ENCODE data around the gene KLHL17. TPM values are rescaled to one million over a fixed set of nuclear protein-coding genes. Genes with fewer than 3 reads are reported as not detected.

The KLHL17 gene
- 10 to 100 TPM; 10.9 to 24.5 TPM for total RNA-seq

DNA sequence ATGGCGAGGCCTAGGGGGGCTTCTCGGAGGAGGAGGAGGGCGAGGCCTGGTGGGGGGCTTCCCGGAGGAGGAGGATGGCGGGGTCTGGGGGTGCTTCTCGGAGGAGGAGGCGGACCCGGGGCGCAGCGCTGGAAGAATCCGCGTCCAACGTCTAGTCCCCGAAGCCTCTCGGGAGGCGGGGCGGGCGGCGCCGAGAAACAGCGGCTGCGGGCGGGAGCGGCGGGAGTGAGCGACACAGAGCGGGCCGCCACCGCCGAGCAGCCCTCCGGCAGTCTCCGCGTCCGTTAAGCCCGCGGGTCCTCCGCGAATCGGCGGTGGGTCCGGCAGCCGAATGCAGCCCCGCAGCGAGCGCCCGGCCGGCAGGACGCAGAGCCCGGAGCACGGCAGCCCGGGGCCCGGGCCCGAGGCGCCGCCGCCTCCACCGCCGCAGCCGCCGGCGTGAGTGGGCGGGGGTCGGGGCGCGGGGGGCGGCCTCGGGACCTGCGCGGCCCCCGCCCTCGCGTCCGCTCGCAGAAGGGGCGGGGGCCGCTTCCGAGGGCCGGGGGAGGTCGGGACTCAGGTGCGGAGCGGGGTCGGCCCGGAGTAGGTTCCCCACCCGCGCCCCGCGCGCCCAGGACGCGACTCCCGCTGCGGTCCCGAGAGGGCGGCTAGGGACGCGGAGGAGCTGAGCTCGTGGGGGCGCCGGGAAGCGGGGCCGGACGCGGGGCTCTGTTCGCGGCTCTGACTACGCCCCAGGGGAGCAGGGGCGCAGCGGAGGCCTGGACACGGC is at the start of gene KLHL17:
Gene KLHL17, plus strand, starts transcription at position 222 of the 769 bp plus-strand sequence. Its CDS starts 110 bp downstream, at position 332.
- peak within 1 kb of the TSS; percentile 84 to 90 for H3K4me3 ChIP-seq
- intact Hi-C loops (cut with DNase I), result no loop called here

DNA sequence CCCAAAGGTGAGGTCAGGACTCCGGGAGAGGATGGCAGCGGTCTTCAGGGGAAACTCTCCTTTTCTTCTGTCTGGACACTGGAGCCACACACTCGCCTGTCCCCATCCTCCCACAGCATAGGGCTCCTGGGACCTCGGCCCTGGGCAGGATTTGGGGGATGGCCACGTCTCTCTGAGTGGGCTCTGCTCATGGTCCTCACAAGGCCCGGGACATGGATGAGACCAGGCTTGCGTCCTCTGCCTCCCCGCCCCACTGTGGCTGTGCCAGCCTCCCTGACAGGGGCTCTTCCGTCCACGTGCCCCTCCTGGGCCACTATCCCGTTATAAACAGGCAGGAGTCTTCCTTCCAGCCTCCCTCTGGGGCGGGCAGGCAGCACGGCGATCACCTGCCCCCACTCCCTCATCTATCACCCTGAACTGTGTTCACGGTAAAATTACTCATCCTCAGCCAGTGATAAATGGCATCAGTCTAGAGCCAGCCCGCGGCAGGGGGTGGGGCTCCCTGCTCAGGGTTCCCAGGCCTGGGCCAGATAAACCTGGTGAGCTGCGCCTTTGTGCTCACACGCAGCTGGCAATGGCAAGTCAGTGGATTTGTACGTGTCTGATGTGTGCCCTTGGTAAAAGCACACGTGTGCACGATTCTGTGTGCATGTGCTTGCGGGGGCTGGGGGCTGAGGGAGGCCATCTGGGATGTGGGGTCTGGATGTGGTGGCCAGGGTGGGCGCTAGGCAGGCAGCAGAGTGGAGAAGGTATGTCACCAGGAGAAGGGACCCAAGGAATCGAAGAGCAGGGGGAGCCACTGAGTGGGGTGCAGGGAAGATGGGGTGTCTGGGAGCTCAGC is 49.3 kb upstream of the KLHL17 start:
- H3K4me1 ChIP-seq (replicated peaks), result no peaks in the 10 kb centered on the region
- H3K27ac ChIP-seq, result no peak overlapping the region
- DNase-seq (ENCODE audit: low spot score), result no peak
- peaks cover 12% of the 10 kb centered on the region for H3K27me3 ChIP-seq (replicated peaks; ENCODE audit: insufficient read depth)
- WGBS, result 57% methylated on average over 25 of the region's 25 CpGs
- intact Hi-C loops (cut with DNase I), result no loop called here
- no peak for TF ChIP-seq POLR2A (IDR thresholded peaks at IDR 0.05)
- no peak overlapping the region for H3K4me3 ChIP-seq
- no peaks in the 10 kb centered on the region for H3K9me3 ChIP-seq
- no peaks in the 10 kb centered on the region for H3K36me3 ChIP-seq

More for the DNA sequence above, at the start of gene KLHL17:
- TF ChIP-seq POLR2A (IDR thresholded peaks at IDR 0.05) (no peak), POLR2AphosphoS5 (IDR thresholded peaks at IDR 0.05) (no peak), CTCF (IDR thresholded peaks at IDR 0.05) (no peak)
- WGBS, result 1% methylated on average over 82 of the region's 109 CpGs
- H3K27ac ChIP-seq, result no peak within 1 kb of the TSS
- H3K36me3 ChIP-seq, result peaks cover 5 to 8% of the 10 kb centered on the region in 2 donors
- H3K4me1 ChIP-seq (replicated peaks), result peaks cover 6% of the 10 kb centered on the region
- DNase-seq (ENCODE audit: low spot score), result peak; percentile 46
- H3K9me3 ChIP-seq, result no peaks in the 10 kb centered on the region
- H3K27me3 ChIP-seq (replicated peaks; ENCODE audit: insufficient read depth), result no peaks in the 10 kb centered on the region

DNA sequence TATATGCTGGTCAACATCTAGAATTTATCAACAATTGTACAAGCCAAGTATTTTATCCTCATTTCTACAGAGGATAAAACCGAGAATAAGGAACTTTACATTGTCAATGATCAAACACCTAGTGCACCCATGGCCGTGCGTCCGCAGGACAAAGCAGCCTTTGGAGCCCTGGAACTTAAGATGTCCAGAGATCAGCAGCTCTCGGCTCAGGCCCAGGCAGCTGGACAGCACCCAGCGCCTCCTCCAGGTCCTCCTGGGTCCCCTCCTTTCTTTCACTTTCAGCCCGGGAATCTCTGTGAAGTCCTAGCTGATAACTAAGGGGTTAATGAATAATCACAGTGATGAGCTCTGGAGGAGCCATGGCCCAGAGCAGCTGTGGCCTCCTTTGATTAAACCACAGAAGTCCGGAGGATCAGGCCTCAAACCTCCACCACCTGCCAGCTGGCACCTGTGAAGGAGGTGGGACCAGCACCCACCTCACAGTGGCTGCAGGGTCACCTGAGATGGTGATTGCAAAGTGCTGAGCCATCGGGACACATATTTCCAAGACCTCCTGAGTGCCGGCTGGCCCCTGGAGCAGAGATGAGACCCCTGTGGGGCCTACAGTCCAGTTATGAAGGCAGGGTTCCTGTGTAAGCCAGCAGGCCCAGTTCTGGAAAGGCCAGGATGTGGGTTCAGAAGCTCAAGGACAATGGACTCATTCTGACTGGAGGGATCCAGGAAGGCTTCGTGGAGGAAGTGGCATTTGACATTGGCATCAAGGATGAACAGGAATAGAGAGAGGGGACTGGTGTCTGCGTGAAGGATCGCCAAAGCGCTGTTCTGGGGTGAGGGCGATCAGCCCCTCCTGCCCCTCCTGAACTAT is 48.3 kb upstream of the KLHL17 start:
- no peaks in the 10 kb centered on the region for H3K9me3 ChIP-seq
- peaks cover 12% of the 10 kb centered on the region for H3K27me3 ChIP-seq (replicated peaks; ENCODE audit: insufficient read depth)
- no peak overlapping the region for H3K4me3 ChIP-seq
- TF ChIP-seq CTCF (IDR thresholded peaks at IDR 0.05) (no peak), POLR2AphosphoS5 (IDR thresholded peaks at IDR 0.05) (no peak), POLR2A (IDR thresholded peaks at IDR 0.05) (no peak)
- peaks cover 2% of the 10 kb centered on the region for H3K4me1 ChIP-seq (replicated peaks)
- intact Hi-C loops (cut with DNase I), result no loop called here
- no peaks in the 10 kb centered on the region for H3K36me3 ChIP-seq
- DNase-seq (ENCODE audit: low spot score), result no peak
- WGBS, result 70% methylated on average over 15 of the region's 15 CpGs
- H3K27ac ChIP-seq, result no peak overlapping the region

DNA sequence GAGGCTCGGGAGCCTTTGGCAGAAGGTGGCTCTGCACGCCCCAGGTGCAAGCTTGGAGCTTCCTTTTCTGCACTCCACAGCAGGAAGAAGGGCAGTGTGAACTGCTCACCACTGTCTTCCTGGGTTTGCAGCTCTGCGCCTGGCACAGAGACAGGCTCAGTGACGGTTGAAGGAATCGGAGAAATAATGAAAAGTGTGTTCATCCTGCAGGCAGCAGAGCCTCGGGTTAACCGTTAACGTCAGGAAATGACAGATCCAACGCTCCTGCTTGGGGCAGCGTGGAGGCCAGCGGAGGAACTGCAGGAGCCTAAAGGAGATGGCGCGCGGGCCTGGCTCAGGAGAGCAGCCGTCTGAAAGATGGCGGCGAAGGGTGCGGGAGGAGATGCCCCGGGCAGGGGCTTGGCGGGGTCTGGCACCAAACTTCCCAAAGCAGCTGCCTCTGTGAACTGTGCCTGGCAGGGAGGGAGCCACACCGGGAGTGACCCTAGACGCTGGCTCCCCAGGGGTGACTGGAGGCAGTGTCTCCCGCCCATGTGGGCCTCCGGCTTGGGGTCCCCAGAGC is 47.6 kb upstream of the KLHL17 start:
- WGBS, result 53% methylated on average over 19 of the region's 24 CpGs
- TF ChIP-seq POLR2A (IDR thresholded peaks at IDR 0.05) (no peak), CTCF (IDR thresholded peaks at IDR 0.05) (no peak), POLR2AphosphoS5 (IDR thresholded peaks at IDR 0.05) (no peak)
- no peak for DNase-seq (ENCODE audit: low spot score)
- Histone ChIP-seq H3K27me3 (replicated peaks; ENCODE audit: insufficient read depth) (peaks cover 12% of the 10 kb centered on the region), H3K36me3 (no peaks in the 10 kb centered on the region), H3K4me3 (no peak overlapping the region), H3K4me1 (replicated peaks) (peaks cover 8% of the 10 kb centered on the region), H3K9me3 (no peaks in the 10 kb centered on the region), H3K27ac (no peak overlapping the region)
- intact Hi-C loops (cut with DNase I), result no loop called here

Measured in prostate gland (tissue), 2 donors.